Mesothelial cell of epicardium (in vitro differentiated cells): ENCODE data around the gene FKBP11. TPM values are rescaled to one million over a fixed set of nuclear protein-coding genes. Genes with fewer than 3 reads are reported as not detected.

Experiments used
- DNase-seq, 2 experiments: peaks; one replicate each; pipeline ENCODE4 v3.0.0; 2021; ENCODE audit warnings: low spot score in 2 of 2; ENCODE audit not compliant: unreplicated experiment in 2 of 2
- H3K27ac Mint-ChIP-seq: 2 replicates; pipeline ENCODE4 v1.8.0; 2021; ENCODE audit warnings: mixed read lengths
- H3K27me3 Mint-ChIP-seq: 2 replicates; pipeline ENCODE4 v1.8.0; 2021; ENCODE audit warnings: low read depth, mixed read lengths
- H3K36me3 Mint-ChIP-seq: 2 replicates; pipeline ENCODE4 v1.8.0; 2021; ENCODE audit warnings: mixed read lengths
- H3K4me1 Mint-ChIP-seq: 2 replicates; pipeline ENCODE4 v1.8.0; 2021; ENCODE audit warnings: mixed read lengths
- H3K4me3 Mint-ChIP-seq: 2 replicates; pipeline ENCODE4 v1.8.0; 2021; ENCODE audit warnings: mild to moderate bottlenecking, moderate library complexity, mixed read lengths
- H3K9me3 Mint-ChIP-seq: 2 replicates; pipeline ENCODE4 v1.8.0; 2021; ENCODE audit warnings: mixed read lengths
- CTCF ChIP-seq: fragments of 200-600 bp; sonication (generic); IDR thresholded peaks from one replicate; pipeline ENCODE4 v1.5.0; 2021; ENCODE audit warnings: antibody characterized with exemption; ENCODE audit not compliant: unreplicated experiment
- total RNA-seq: library from RNA; stranded (reverse); gene quantifications from 3 replicates; pipeline ENCODE4 v1.2.1, GENCODE V29; 2021

FKBP11 gene
- total RNA-seq, 1 donor from 2014 or later = 33.7 TPM

GRCh38 chr12:48938805-48939204, 13.5 kb upstream of the FKBP11 start:
- DNase-seq = no peak
- no peaks in the 10 kb centered on the region for H3K9me3 Mint-ChIP-seq
- H3K27ac Mint-ChIP-seq = no peak overlapping the region
- H3K4me3 Mint-ChIP-seq = no peak overlapping the region
- H3K27me3 Mint-ChIP-seq = no peaks in the 10 kb centered on the region
- no peak for TF ChIP-seq CTCF
- H3K4me1 Mint-ChIP-seq = no peaks in the 10 kb centered on the region
- H3K36me3 Mint-ChIP-seq = peaks cover 20% of the 10 kb centered on the region

- H3K27ac Mint-ChIP-seq = no peak overlapping the region
- no peak for TF ChIP-seq CTCF
Measured at GRCh38 chr12:48937170-48937569, 11.9 kb upstream of the FKBP11 start.

GRCh38 chr12:48936379-48936979, 11.2 kb upstream of the FKBP11 start:
- Mint-ChIP-seq H3K27ac (peak overlapping the region; percentile 54), H3K4me3 (no peak overlapping the region), H3K27me3 (no peaks in the 10 kb centered on the region), H3K36me3 (peaks cover 27% of the 10 kb centered on the region), H3K4me1 (no peaks in the 10 kb centered on the region), H3K9me3 (no peaks in the 10 kb centered on the region)
- DNase-seq = peak; percentile 52 to 87
- peak; percentile 89 for TF ChIP-seq CTCF

More at GRCh38 chr12:48937170-48937569, 11.9 kb upstream of the FKBP11 start:
- no peaks in the 10 kb centered on the region for H3K27me3 Mint-ChIP-seq
- no peak overlapping the region for H3K4me3 Mint-ChIP-seq
- H3K4me1 Mint-ChIP-seq = no peaks in the 10 kb centered on the region
- DNase-seq = no peak
- peaks cover 27% of the 10 kb centered on the region for H3K36me3 Mint-ChIP-seq
- H3K9me3 Mint-ChIP-seq = no peaks in the 10 kb centered on the region

- TF ChIP-seq CTCF = no peak
- no peak overlapping the region for H3K4me3 Mint-ChIP-seq
- no peaks in the 10 kb centered on the region for H3K9me3 Mint-ChIP-seq
- no peaks in the 10 kb centered on the region for H3K4me1 Mint-ChIP-seq
- peaks cover 36% of the 10 kb centered on the region for H3K36me3 Mint-ChIP-seq
- no peak for DNase-seq
- no peaks in the 10 kb centered on the region for H3K27me3 Mint-ChIP-seq
- no peak overlapping the region for H3K27ac Mint-ChIP-seq
Measured at GRCh38 chr12:48934312-48934706, 9.0 kb upstream of the FKBP11 start.

GRCh38 chr12:48933664-48934311, 8.5 kb upstream of the FKBP11 start:
- no peak overlapping the region for H3K4me3 Mint-ChIP-seq
- H3K36me3 Mint-ChIP-seq = peaks cover 32% of the 10 kb centered on the region
- no peak for TF ChIP-seq CTCF
- no peaks in the 10 kb centered on the region for H3K27me3 Mint-ChIP-seq
- H3K4me1 Mint-ChIP-seq = no peaks in the 10 kb centered on the region
- no peak overlapping the region for H3K27ac Mint-ChIP-seq
- H3K9me3 Mint-ChIP-seq = no peaks in the 10 kb centered on the region
- no peak for DNase-seq
